Nephron (organoid): ENCODE measurements around the gene LRFN2.

Experiments
- H3K27ac Mint-ChIP-seq, 3 experiments: 2 replicates each; pipeline ENCODE4 v1.8.0; 2020; ENCODE audit warnings: mixed read lengths in 3 of 3, mild to moderate bottlenecking in 2 of 3, moderate library complexity in 1 of 3
- H3K27me3 Mint-ChIP-seq: 2 replicates; pipeline ENCODE4 v1.8.0; 2021; ENCODE audit warnings: low read depth, mild to moderate bottlenecking, moderate library complexity, mixed read lengths
- H3K36me3 Mint-ChIP-seq: 2 replicates; pipeline ENCODE4 v1.8.0; 2020; ENCODE audit warnings: low read depth, mixed read lengths
- H3K4me1 Mint-ChIP-seq: 2 replicates; pipeline ENCODE4 v1.8.0; 2020; ENCODE audit warnings: mixed read lengths
- H3K4me3 Mint-ChIP-seq, 3 experiments: 2 replicates each; pipeline ENCODE4 v1.8.0; 2020; ENCODE audit warnings: mild to moderate bottlenecking in 3 of 3, mixed read lengths in 3 of 3, moderate library complexity in 2 of 3
- H3K9me3 Mint-ChIP-seq: 2 replicates; pipeline ENCODE4 v1.8.0; 2020; ENCODE audit warnings: mixed read lengths
- CTCF ChIP-seq, 3 experiments: fragments of 200-600 bp; sonication (generic); IDR thresholded peaks; one replicate each; pipeline ENCODE4 v1.5.0; 2021; ENCODE audit warnings: antibody characterized with exemption in 3 of 3; ENCODE audit not compliant: unreplicated experiment in 3 of 3

Gene LRFN2

GRCh38 chr6:40342723-40343122 is 244.4 kb downstream of the LRFN2 start:
- Mint-ChIP-seq H3K4me3 (no peak overlapping the region), H3K9me3 (no peaks in the 10 kb centered on the region), H3K27me3 (peaks cover 51% of the 10 kb centered on the region), H3K4me1 (peaks cover 56% of the 10 kb centered on the region), H3K36me3 (peaks cover 3% of the 10 kb centered on the region), H3K27ac (peak overlapping the region in 2 of 3 experiments; percentile 33 to 58)
- no peak for TF ChIP-seq CTCF (IDR thresholded peaks at IDR 0.05; ENCODE audit: unreplicated experiment in 3 of 3)

GRCh38 chr6:40341726-40342125 is 245.4 kb downstream of the LRFN2 start:
- H3K27ac Mint-ChIP-seq = peak overlapping the region; percentile 28 to 77 (median 44)
- peaks cover 59% of the 10 kb centered on the region for H3K27me3 Mint-ChIP-seq
- TF ChIP-seq CTCF (IDR thresholded peaks at IDR 0.05; ENCODE audit: unreplicated experiment in 3 of 3) = no peak
- peaks cover 50% of the 10 kb centered on the region for H3K4me1 Mint-ChIP-seq
- H3K9me3 Mint-ChIP-seq = no peaks in the 10 kb centered on the region
- H3K36me3 Mint-ChIP-seq = no peaks in the 10 kb centered on the region
- H3K4me3 Mint-ChIP-seq = peak overlapping the region in 1 of 3 experiments; percentile 14
